GM12865 (cell line): Measurements from ENCODE around the gene SLC12A3.

Experiments
- DNase-seq: peaks from one replicate; pipeline ENCODE4 v3.0.0; 2010; ENCODE audit warnings: low read depth
- H3K4me3 ChIP-seq: 2 replicates; pipeline ENCODE4 v1.5.1; 2011; ENCODE audit warnings: mild to moderate bottlenecking, low read depth, low read length, control low read depth
- TF ChIP-seq, protein P1 (sequence below): IDR thresholded peaks from 2 replicates; pipeline ENCODE4 v1.5.1; 2011; ENCODE audit warnings: low read length, control low read depth, low read depth, inconsistent platforms; ENCODE audit not compliant: insufficient read depth; ENCODE audit errors: missing control alignments

SLC12A3 gene

DNA sequence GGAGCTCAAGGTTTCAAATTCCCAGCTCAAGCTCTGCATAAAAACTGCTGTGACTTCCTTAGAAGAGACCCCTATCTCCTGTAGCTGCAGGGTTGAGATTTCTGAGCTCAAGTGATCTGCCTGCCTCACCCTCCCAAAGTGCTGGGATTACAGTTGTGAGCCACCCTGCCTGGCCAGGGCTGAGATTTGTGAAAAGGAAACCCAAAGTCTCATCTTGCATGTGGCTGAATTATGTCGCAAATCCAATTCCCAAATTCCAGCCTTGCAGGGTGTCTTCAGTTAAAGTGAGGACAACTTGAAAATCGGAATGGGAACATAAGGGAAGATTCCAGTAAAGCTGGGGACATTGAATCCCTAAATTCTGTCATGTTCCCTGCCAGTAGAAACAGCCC lies 82.6 kb downstream of the SLC12A3 start:
- no peak overlapping the region for H3K4me3 ChIP-seq
- DNase-seq: no peak
- TF ChIP-seq, protein P1, sequence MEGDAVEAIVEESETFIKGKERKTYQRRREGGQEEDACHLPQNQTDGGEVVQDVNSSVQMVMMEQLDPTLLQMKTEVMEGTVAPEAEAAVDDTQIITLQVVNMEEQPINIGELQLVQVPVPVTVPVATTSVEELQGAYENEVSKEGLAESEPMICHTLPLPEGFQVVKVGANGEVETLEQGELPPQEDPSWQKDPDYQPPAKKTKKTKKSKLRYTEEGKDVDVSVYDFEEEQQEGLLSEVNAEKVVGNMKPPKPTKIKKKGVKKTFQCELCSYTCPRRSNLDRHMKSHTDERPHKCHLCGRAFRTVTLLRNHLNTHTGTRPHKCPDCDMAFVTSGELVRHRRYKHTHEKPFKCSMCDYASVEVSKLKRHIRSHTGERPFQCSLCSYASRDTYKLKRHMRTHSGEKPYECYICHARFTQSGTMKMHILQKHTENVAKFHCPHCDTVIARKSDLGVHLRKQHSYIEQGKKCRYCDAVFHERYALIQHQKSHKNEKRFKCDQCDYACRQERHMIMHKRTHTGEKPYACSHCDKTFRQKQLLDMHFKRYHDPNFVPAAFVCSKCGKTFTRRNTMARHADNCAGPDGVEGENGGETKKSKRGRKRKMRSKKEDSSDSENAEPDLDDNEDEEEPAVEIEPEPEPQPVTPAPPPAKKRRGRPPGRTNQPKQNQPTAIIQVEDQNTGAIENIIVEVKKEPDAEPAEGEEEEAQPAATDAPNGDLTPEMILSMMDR: no peak

DNA sequence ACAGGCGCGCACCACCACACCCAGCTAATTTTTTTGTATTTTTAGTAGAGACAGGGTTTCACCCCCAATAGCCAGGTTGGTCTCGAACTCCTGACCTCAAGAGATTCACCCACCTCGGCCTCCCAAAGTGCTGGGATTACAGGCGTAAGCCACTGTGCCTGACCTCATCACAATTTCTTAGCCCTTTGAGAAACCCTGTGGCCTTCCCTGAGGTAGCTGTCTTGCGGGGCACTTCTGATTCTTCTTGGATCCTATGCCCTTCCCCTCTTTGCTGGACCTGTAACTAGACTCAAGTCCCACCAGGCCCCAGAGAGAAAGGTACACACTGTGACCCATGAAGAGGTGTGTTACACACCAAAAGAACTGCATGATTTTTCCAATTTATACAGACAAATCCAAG lies 83.2 kb downstream of the SLC12A3 start:
- no peak for DNase-seq
- no peak overlapping the region for H3K4me3 ChIP-seq
- TF ChIP-seq, protein P1: no peak

DNA sequence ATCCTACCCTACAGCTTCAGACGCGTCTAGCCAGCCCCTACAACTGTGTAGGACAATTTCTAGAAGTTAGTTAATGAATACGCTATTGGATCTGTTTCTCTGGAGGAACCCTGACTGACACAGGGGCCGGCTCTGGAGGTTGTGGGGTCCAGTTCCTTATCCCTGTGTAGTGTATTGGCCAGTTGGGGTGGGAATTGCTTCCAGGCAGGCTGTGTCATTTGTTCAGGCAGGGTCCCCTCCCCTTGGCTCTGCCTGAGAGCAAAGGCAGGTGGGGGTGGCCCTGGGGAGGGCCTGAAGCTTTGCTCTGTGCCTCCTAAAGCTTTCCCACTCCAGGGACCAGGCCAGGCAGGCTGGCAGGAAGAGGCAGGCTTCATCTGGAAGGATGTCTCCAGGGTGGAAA lies 85.0 kb downstream of the SLC12A3 start:
- TF ChIP-seq, protein P1: no peak
- DNase-seq: no peak
- no peak overlapping the region for H3K4me3 ChIP-seq

- no peak overlapping the region for H3K4me3 ChIP-seq
- TF ChIP-seq, protein P1: no peak
- DNase-seq: no peak
Observed at GRCh38 chr16:56950455-56950854, 85.4 kb downstream of the SLC12A3 start.

DNA sequence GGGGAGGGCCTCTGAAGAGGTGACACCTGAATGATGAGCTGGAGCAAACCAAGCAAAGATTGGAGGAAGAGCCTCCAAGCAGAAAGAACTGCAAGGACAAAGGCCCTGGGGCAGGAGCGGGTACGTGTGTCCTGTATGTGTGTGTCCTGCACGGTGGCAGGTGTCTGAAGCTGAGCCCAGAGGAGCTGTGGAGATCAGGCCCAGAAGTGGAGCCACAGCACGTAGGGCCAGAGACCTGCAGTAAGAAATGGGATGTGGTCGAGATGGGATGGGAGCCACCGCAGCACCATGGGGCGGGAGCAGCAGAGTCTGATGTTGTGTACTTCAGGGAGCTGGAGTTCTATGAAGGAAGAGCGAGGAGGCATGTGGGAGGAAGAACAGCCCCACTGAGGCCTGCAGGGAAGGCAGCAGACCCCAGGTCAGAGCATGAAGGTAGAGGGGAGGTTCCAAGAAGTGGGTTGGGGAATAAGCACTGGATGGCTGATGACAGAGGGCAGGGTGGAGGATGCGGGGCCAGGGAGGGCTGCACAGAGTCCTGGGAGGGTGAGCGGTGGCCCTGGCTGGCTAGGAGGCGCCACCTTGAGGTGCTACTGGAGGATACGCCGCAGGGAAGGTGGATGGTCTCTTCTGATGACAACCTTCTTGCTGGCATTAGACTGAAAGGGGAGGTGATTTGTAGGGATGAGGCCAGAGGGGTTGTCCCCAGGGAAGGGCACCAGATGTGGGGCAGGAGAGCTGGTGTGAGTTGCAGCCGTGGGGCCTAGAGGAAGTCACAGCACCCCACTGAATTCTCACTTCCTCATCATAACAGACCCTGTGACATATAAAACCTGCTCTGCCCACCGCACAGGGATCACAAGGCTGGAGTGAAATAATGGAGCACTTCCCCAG lies 86.1 kb downstream of the SLC12A3 start:
- no peak overlapping the region for H3K4me3 ChIP-seq
- DNase-seq: peak; percentile 74
- TF ChIP-seq, protein P1: peak; percentile 73

- no peak overlapping the region for H3K4me3 ChIP-seq
- DNase-seq: no peak
- TF ChIP-seq, protein P1: no peak
Observed at GRCh38 chr16:56953006-56953405, 88.0 kb downstream of the SLC12A3 start.

- DNase-seq: no peak
- H3K4me3 ChIP-seq: no peak overlapping the region
- TF ChIP-seq, protein P1: no peak
Observed at GRCh38 chr16:56956076-56956475, 91.1 kb downstream of the SLC12A3 start.
